Measurements from ENCODE around the gene TLE4. TPM values are rescaled to one million over a fixed set of nuclear protein-coding genes. Genes with fewer than 3 reads are reported as not detected.
"Not testable (repeated sequence)": the region's sequence is repeated elsewhere in the genome, so short reads cannot be mapped to it uniquely, and the experiment has no call there.

The TLE4 gene
- total and polyA plus RNA-seq, 12 donors = 4.2 to 17.3 (median 11.0) TPM

GRCh38 chr9:79638806-79639205, 67.0 kb downstream of the TLE4 start:
- no peak overlapping the region for H3K4me3 ChIP-seq
- TF ChIP-seq CTCF (IDR thresholded peaks at IDR 0.05) = no peak
- peaks cover 0 to 5% (median 0%) of the 10 kb centered on the region in 11 donors for H3K9me3 ChIP-seq
- peaks cover 0 to 12% (median 0%) of the 10 kb centered on the region in 9 donors for H3K4me1 ChIP-seq
- intact Hi-C loops (cut with DNase I) = no loop called here
- 93 to 98% methylated on average over 2 of the region's 2 CpGs for WGBS, 2 donors
- peaks cover 0 to under 1% (median 0%) of the 10 kb centered on the region in 9 donors for H3K36me3 ChIP-seq
- H3K27me3 ChIP-seq = no peaks in the 10 kb centered on the region
- DNase-seq = no peak
- ATAC-seq = no peak
- no peak overlapping the region for H3K27ac ChIP-seq

DNA sequence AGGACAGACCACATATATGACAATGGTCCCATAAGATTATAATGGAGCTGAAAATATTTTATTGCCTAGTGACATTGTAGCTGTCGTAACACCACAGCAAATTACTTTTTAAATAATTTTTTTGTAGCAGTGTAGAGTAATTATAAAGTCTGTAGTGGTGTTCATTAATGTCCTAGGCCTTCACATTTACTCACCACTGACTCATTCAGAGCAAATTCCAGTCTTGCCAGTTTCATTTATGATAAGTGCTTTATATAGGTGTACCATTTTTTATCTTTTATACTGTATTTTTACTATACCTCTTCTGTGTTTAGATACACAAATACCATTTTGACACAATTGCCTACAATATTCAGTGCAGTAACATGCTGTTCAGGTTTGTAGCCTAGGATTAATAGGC, 67.6 kb downstream of the TLE4 start:
- DNase-seq = no peak
- peaks cover 0 to 11% (median 0%) of the 10 kb centered on the region in 11 donors for H3K9me3 ChIP-seq
- no peak for TF ChIP-seq CTCF (IDR thresholded peaks at IDR 0.05)
- H3K36me3 ChIP-seq = peaks cover 0 to 6% (median 0%) of the 10 kb centered on the region in 9 donors
- intact Hi-C loops (cut with DNase I) = no loop called here
- peaks cover 0 to 12% (median 0%) of the 10 kb centered on the region in 9 donors for H3K4me1 ChIP-seq
- H3K4me3 ChIP-seq = no peak overlapping the region
- no peak for ATAC-seq
- no peak overlapping the region for H3K27ac ChIP-seq
- WGBS, 2 donors = 97 to 98% methylated on average over 1 of the region's 1 CpG
- H3K27me3 ChIP-seq = no peaks in the 10 kb centered on the region

- H3K4me1 ChIP-seq = peaks cover 0 to 12% (median 0%) of the 10 kb centered on the region in 9 donors
These were observed 68.3 kb downstream of the TLE4 start for GRCh38 chr9:79640067-79640466.

DNA sequence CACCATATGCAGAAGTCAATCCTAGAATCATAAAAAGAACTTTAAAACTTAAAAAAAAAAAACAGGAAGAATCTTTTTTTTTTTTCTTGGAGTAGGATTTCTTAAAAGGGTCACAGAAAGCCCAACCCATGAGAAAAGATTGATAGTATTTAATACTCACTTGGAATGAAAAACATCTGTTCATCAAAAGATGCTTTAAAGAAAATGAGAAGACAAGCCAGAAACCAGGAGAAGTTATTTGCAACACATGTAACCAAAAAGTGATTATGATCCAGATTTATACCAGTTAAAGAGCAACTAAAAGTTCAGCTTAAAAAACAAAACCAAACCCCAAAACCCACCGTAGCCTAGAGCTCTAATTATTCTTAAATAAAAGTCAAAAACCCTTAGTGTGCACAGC, 69.3 kb downstream of the TLE4 start:
- Histone ChIP-seq H3K9me3 (peaks cover 0 to 15% (median 0%) of the 10 kb centered on the region in 11 donors), H3K36me3 (peaks cover 0 to 15% (median 0%) of the 10 kb centered on the region in 9 donors), H3K4me3 (no peak overlapping the region), H3K4me1 (peaks cover 0 to 12% (median 0%) of the 10 kb centered on the region in 9 donors), H3K27me3 (no peaks in the 10 kb centered on the region), H3K27ac (no peak overlapping the region)
- 73 to 75% methylated on average over 1 of the region's 1 CpG for WGBS, 2 donors
- no peak for TF ChIP-seq CTCF (IDR thresholded peaks at IDR 0.05)
- intact Hi-C loops (cut with DNase I) = no loop called here
- ATAC-seq = no peak
- no peak for DNase-seq

More at GRCh38 chr9:79640067-79640466, 68.3 kb downstream of the TLE4 start:
- Histone ChIP-seq H3K9me3 (peaks cover 0 to 15% (median 0%) of the 10 kb centered on the region in 11 donors), H3K36me3 (peaks cover 0 to 12% (median 0%) of the 10 kb centered on the region in 9 donors)
- ATAC-seq; DNase-seq; intact Hi-C loops (cut with DNase I); H3K27ac ChIP-seq; H3K4me3 ChIP-seq; H3K27me3 ChIP-seq: not testable (repeated sequence)
- WGBS, 2 donors = 97 to 99% methylated on average over 3 of the region's 3 CpGs

DNA sequence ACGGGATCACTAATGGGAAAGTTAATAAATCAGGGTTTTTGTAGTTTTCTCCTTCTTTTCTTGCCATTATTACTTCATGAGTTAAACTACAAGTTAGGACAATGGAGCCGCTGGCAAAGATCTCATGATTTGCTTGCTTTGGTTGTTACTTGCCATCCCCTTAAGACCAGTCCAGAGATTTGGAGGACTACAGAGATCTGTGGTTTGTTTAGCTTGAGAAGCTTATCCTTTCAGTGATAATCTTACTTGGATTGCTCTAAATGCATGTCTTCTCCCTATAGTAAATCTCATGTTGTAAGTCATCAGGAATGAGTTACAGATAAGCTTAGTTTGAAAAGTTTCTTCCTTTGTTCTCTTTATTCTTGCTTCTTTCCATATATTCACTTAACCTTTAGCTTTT, 70.9 kb downstream of the TLE4 start:
- no peak for TF ChIP-seq CTCF (IDR thresholded peaks at IDR 0.05)
- no peak overlapping the region for H3K4me3 ChIP-seq
- no peak for ATAC-seq
- H3K27me3 ChIP-seq = no peaks in the 10 kb centered on the region
- H3K4me1 ChIP-seq = peaks cover 0 to 12% (median 0%) of the 10 kb centered on the region in 9 donors
- intact Hi-C loops (cut with DNase I) = no loop called here
- no peak overlapping the region for H3K27ac ChIP-seq
- peaks cover 0 to 15% (median 0%) of the 10 kb centered on the region in 9 donors for H3K36me3 ChIP-seq
- WGBS, 2 donors = 86 to 87% methylated on average over 2 of the region's 2 CpGs
- peaks cover 0 to 15% (median 0%) of the 10 kb centered on the region in 11 donors for H3K9me3 ChIP-seq
- no peak for DNase-seq
